GM12878 (cell line): Measurements from ENCODE around the gene BTBD9. TPM values are rescaled to one million over a fixed set of nuclear protein-coding genes. Genes with fewer than 3 reads are reported as not detected.

ENCODE experiments used
- ATAC-seq: fragments of 200-7000 bp; cut with Tn5 transposase; 3 replicates; pipeline ENCODE4 v1.9.1; 2020; ENCODE audit warnings: mild to moderate bottlenecking, moderate library complexity
- BruUV-seq: library from RNA; stranded (reverse); fragments of 400-500 nt; replicated peaks from 2 replicates; lab custom pipeline; 2021; lab: Mats Ljungman, UMichigan
- CTCF ChIA-PET: fragments of 300-600 bp; sonication (Branson Sonifier 250); formaldehyde crosslinking; extraction: SDS; loops from one replicate; lab custom pipeline; 2021; ENCODE audit warnings: inconsistent platforms; lab: Yijun Ruan, JAX
- POLR2A ChIA-PET: fragments of 350-600 bp; formaldehyde crosslinking; extraction: SDS; loops from one replicate; lab custom pipeline; 2021; ENCODE audit warnings: inconsistent platforms; lab: Charles Lee
- RAD21 ChIA-PET: fragments of 300-600 bp; sonication (Branson Sonifier 250); formaldehyde crosslinking; loops from one replicate; lab custom pipeline; 2023; ENCODE audit warnings: antibody characterized with exemption; ENCODE audit not compliant: unreplicated experiment; lab: Charles Lee
- SMC1A ChIA-PET: fragments of 300-600 bp; sonication (Branson Sonifier 250); formaldehyde crosslinking; loops from one replicate; lab custom pipeline; 2023; ENCODE audit not compliant: unreplicated experiment, uncharacterized antibody; lab: Charles Lee
- DNase-seq: peaks from one replicate; pipeline ENCODE4 v3.0.0-alpha.2; 2011; ENCODE audit warnings: low read depth, low spot score
- FAIRE-seq: peaks from 3 replicates; lab custom pipeline; 2011; peaks lifted over from hg19 to GRCh38; lab: Jason Lieb, UNC
- H2AFZ ChIP-seq: 2 replicates; pipeline ENCODE4 v1.6.0; 2011; ENCODE audit warnings: low read depth, low read length, control low read depth; ENCODE audit not compliant: control insufficient read depth
- H3K27ac ChIP-seq: 2 replicates; pipeline ENCODE4 v1.5.1; 2011; ENCODE audit warnings: control low read depth; ENCODE audit not compliant: control insufficient read depth, insufficient read depth
- H3K27me3 ChIP-seq, 2 experiments: replicated peaks in 1 of 2; 2 replicates each; pipeline versions ENCODE4 v1.6.0 to v1.6.1; 2011; ENCODE audit warnings: low read length in 1 of 2; ENCODE audit not compliant: control insufficient read depth in 2 of 2, insufficient read depth in 2 of 2
- H3K36me3 ChIP-seq, 2 experiments: 2 replicates each; pipeline ENCODE4 v1.5.1; 2011; ENCODE audit warnings: low read length in 1 of 2; ENCODE audit not compliant: control insufficient read depth in 2 of 2, insufficient read depth in 2 of 2
- H3K4me1 ChIP-seq: 2 replicates; pipeline ENCODE4 v1.6.1; 2011; ENCODE audit warnings: mild to moderate bottlenecking, low read length, moderate library complexity, mixed read lengths; ENCODE audit not compliant: control insufficient read depth, insufficient read depth
- H3K4me2 ChIP-seq: 2 replicates; pipeline ENCODE4 v1.6.0; 2011; ENCODE audit warnings: control low read depth; ENCODE audit not compliant: control insufficient read depth, insufficient read depth
- H3K4me3 ChIP-seq: fragments of 200-600 bp; sonication (generic); 2 replicates; pipeline ENCODE4 v1.5.1; 2016
- H3K79me2 ChIP-seq: 2 replicates; pipeline ENCODE4 v1.6.0; 2011; ENCODE audit warnings: low read length; ENCODE audit not compliant: control insufficient read depth, insufficient read depth
- H3K9ac ChIP-seq: 2 replicates; pipeline ENCODE4 v1.8.0; 2011; ENCODE audit warnings: low read length, control low read depth, mixed read lengths; ENCODE audit not compliant: control insufficient read depth, insufficient read depth
- H3K9me3 ChIP-seq: replicated peaks from 3 replicates; pipeline ENCODE4 v1.5.1; 2011; ENCODE audit warnings: mild to moderate bottlenecking, low read length; ENCODE audit not compliant: control insufficient read depth, insufficient read depth
- H4K20me1 ChIP-seq: 2 replicates; pipeline ENCODE4 v1.6.0; 2011; ENCODE audit not compliant: control insufficient read depth, insufficient read depth
- GABPA ChIP-seq: IDR thresholded peaks from 2 replicates; pipeline ENCODE4 v1.6.1; 2014; ENCODE audit warnings: antibody characterized with exemption, low read depth, mild to moderate bottlenecking, inconsistent platforms
- IKZF2 ChIP-seq, 2 experiments: fragments of 450-650 bp; IDR thresholded peaks; 2 replicates each; pipeline ENCODE4 v1.6.1; 2017; ENCODE audit warnings: mild to moderate bottlenecking in 2 of 2, moderate library complexity in 2 of 2
- LARP7 ChIP-seq: fragments of 450-650 bp; IDR thresholded peaks from 2 replicates; pipeline ENCODE4 v1.6.1; 2017; ENCODE audit warnings: mild to moderate bottlenecking
- MTA3 ChIP-seq: IDR thresholded peaks from 2 replicates; pipeline ENCODE4 v1.6.1; 2012; ENCODE audit warnings: low read length, inconsistent platforms, borderline replicate concordance
- NR2F1 ChIP-seq: fragments of 450-650 bp; conservative IDR thresholded peaks from 2 replicates; pipeline ENCODE4 v1.6.1; 2017; ENCODE audit warnings: mild to moderate bottlenecking
- POLR2AphosphoS2 ChIP-seq: IDR thresholded peaks from 2 replicates; pipeline ENCODE4 v1.6.1; 2011; ENCODE audit warnings: low read depth, mild to moderate bottlenecking, low read length, improper control_type of control experiment, moderate library complexity
- POU2F2 ChIP-seq: IDR thresholded peaks from 3 replicates; pipeline ENCODE4 v1.6.1; 2011; ENCODE audit warnings: low read depth, mild to moderate bottlenecking, low read length, borderline replicate concordance
- SP1 ChIP-seq: IDR thresholded peaks from one replicate; pipeline ENCODE4 v1.6.1; 2011; ENCODE audit warnings: low read depth, low read length
- STAT3 ChIP-seq: IDR thresholded peaks from 2 replicates; pipeline ENCODE4 v1.6.1; 2011; ENCODE audit warnings: low read depth, low read length, improper control_type of control experiment
- TCF7 ChIP-seq: IDR thresholded peaks from 2 replicates; pipeline ENCODE4 v1.6.1; 2014; ENCODE audit warnings: antibody characterized with exemption, borderline replicate concordance
- WGBS: methylation state at CpG from one replicate; pipeline ENCODE4 v1.1.6; 2016; ENCODE audit warnings: low lambda C conversion rate; ENCODE audit not compliant: insufficient replicate concordance, insufficient coverage; ENCODE audit errors: missing lambda C conversion rate; 5-methylcytosine and 5-hydroxymethylcytosine counted together
- in situ Hi-C: fragments of 300-500 bp; cut with MboI; formaldehyde crosslinking; loops from 9 replicates; pipeline ENCODE4 v1.14.3; 2018; ENCODE audit warnings: mixed read lengths
- intact Hi-C: fragments of 100-400 bp; cut with micrococcal nuclease; formaldehyde crosslinking; loops from one replicate; pipeline ENCODE4 v1.14.2; 2022; ENCODE audit not compliant: unreplicated experiment
- polyA plus RNA-seq, 11 experiments: library from polyadenylated mRNA; depleted of rRNA in 4 of 11; unstranded in 6 of 11; stranded (reverse) in 5 of 11; fragments of >200 nt; fragmentation: Nextera tagmentation in 4 of 11; fragmentation: Illumina TruSeq in 1 of 11; extraction: Ambion mirVana in 4 of 11; extraction: Trizol in 1 of 11; gene quantifications; 1 replicate in 1 of 11; 2 replicates in 10 of 11; pipeline versions ENCODE4 v1.2.1 to v1.2.3, GENCODE V29; 2011 to 2016; ENCODE audit warnings: inconsistent platforms in 2 of 11, missing spikeins in 2 of 11, low read depth in 1 of 11
- total RNA-seq, 4 experiments: library from RNA; depleted of rRNA in 3 of 4; stranded (reverse); fragments of >200 nt in 3 of 4; fragmentation: Illumina TruSeq in 1 of 4; extraction: Trizol in 1 of 4; gene quantifications; 2 replicates each; pipeline versions ENCODE4 v1.2.1 to v1.2.3, GENCODE V29; 2013 to 2021
- TF ChIP-seq, protein P1 (sequence below): fragments of 450-650 bp; IDR thresholded peaks from 2 replicates; pipeline ENCODE4 v1.6.1; 2016; ENCODE audit warnings: mild to moderate bottlenecking
- TF ChIP-seq, protein P2 (sequence below): IDR thresholded peaks from 2 replicates; pipeline ENCODE4 v1.6.1; 2012; ENCODE audit warnings: low read length, inconsistent platforms
- TF ChIP-seq, protein P3 (sequence below): fragments of 450-650 bp; IDR thresholded peaks from 2 replicates; pipeline ENCODE4 v1.6.1; 2017; ENCODE audit warnings: low read depth, mild to moderate bottlenecking, moderate library complexity

Gene BTBD9
- total and polyA plus RNA-seq, 10 of the 15 experiments (the other 5 are each of a cell fraction or from before 2014, with no cell fraction given): 0.22 to 8.6 (median 4.6) TPM

DNA sequence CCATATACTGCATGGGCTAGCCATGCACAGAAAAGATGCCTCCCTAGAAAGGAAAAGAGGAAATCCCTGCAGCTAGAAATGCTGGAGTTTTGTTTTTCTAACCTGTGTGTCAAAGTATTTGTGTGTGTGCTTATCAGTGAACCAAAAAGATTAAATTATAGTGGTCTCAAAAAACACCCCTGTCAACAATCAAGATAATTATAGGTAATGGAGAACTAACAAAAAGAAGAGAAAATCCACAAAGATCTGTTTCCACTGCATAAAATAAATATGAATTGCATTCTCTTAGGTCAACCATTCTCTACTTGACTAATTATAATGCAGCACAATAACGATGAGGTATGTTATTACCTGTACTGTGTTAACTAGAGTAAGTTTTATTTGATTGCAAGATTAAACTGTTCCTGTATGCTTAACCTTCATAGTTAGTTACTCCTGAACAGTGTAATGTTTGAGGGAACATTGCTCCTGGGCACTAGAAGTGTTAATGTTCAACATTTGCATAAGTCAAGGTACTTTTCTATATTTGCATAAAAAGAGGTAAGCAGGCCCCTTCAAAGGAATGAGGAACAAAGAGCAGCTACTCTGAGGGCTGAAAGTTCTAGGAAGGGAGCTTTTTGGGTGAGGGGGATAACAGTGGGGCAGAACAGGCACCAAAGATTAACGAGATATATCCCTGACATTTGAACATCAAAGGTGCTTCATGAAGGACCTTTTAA is 212.1 kb downstream of the BTBD9 start:
- Histone ChIP-seq H3K9me3 (peaks cover 4% of the 10 kb centered on the region; the same call in 2 of the 3 replicates), H4K20me1 (no peaks in the 10 kb centered on the region), H3K79me2 (no peaks in the 10 kb centered on the region), H2AFZ (peak overlapping the region; percentile 45), H3K9ac (no peak overlapping the region), H3K4me2 (peak overlapping the region; percentile 49), H3K27ac (peak overlapping the region; percentile 51), H3K4me3 (no peak overlapping the region), H3K27me3 (no peaks in the 10 kb centered on the region), H3K4me1 (peaks cover 21% of the 10 kb centered on the region), H3K36me3 (no peaks in the 10 kb centered on the region)
- ChIA-PET POLR2A (interaction anchor here (0.6 to 1.2 kb wide), 3 partner anchors 17 to 212 kb away, joined by 3 to 6 read pairs (median 3); no protein-coding TSS in a partner anchor), CTCF (interaction anchor here (0.7 to 1.0 kb wide), 3 partner anchors 22 to 326 kb away, joined by 3 to 4 read pairs (median 3); no protein-coding TSS in a partner anchor), RAD21 (interaction anchor here (1.0 kb wide), 1 partner anchor 121 kb away, joined by 3 read pairs; no protein-coding TSS in a partner anchor), SMC1A (interaction anchor here (0.8 to 1.5 kb wide), 8 partner anchors 13 to 394 kb away, joined by 3 to 5 read pairs (median 4); no protein-coding TSS in a partner anchor)
- WGBS: 2% methylated on average over 2 of the region's 2 CpGs
- in situ Hi-C loops (no loop called here), intact Hi-C loops (no loop called here)
- BruUV-seq: no TSS peak
- FAIRE-seq (peak; percentile 85), ATAC-seq (peak; percentile 96), DNase-seq (peak; percentile 38)
- TF ChIP-seq SP1 (peak; percentile 28), NR2F1 (0 out of 2 replicates have a peak, but pooled peaks have one; percentile 16), STAT3 (no peak), POU2F2 (peak; percentile 96; the same call in 2 of the 3 replicates), GABPA (no peak), MTA3 (no peak), LARP7 (no peak), POLR2AphosphoS2 (no peak), IKZF2 (IDR thresholded peaks at IDR 0.05) (peak in 1 of 2 experiments; percentile 17; a peak in 2 of 4 replicates), TCF7 (0 out of 2 replicates have a peak, but pooled peaks have one; percentile 28)
- TF ChIP-seq, protein P1, sequence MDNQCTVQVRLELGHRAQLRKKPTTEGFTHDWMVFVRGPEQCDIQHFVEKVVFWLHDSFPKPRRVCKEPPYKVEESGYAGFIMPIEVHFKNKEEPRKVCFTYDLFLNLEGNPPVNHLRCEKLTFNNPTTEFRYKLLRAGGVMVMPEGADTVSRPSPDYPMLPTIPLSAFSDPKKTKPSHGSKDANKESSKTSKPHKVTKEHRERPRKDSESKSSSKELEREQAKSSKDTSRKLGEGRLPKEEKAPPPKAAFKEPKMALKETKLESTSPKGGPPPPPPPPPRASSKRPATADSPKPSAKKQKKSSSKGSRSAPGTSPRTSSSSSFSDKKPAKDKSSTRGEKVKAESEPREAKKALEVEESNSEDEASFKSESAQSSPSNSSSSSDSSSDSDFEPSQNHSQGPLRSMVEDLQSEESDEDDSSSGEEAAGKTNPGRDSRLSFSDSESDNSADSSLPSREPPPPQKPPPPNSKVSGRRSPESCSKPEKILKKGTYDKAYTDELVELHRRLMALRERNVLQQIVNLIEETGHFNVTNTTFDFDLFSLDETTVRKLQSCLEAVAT: no peak
- TF ChIP-seq, protein P2, sequence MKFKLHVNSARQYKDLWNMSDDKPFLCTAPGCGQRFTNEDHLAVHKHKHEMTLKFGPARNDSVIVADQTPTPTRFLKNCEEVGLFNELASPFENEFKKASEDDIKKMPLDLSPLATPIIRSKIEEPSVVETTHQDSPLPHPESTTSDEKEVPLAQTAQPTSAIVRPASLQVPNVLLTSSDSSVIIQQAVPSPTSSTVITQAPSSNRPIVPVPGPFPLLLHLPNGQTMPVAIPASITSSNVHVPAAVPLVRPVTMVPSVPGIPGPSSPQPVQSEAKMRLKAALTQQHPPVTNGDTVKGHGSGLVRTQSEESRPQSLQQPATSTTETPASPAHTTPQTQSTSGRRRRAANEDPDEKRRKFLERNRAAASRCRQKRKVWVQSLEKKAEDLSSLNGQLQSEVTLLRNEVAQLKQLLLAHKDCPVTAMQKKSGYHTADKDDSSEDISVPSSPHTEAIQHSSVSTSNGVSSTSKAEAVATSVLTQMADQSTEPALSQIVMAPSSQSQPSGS: 0 out of 2 replicates have a peak, but pooled peaks have one; percentile 13
- TF ChIP-seq, protein P3, sequence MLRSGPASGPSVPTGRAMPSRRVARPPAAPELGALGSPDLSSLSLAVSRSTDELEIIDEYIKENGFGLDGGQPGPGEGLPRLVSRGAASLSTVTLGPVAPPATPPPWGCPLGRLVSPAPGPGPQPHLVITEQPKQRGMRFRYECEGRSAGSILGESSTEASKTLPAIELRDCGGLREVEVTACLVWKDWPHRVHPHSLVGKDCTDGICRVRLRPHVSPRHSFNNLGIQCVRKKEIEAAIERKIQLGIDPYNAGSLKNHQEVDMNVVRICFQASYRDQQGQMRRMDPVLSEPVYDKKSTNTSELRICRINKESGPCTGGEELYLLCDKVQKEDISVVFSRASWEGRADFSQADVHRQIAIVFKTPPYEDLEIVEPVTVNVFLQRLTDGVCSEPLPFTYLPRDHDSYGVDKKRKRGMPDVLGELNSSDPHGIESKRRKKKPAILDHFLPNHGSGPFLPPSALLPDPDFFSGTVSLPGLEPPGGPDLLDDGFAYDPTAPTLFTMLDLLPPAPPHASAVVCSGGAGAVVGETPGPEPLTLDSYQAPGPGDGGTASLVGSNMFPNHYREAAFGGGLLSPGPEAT: peak; percentile 56; the same call in 1 of the 2 replicates
